Omental fat pad (tissue), 4 donors: ENCODE results near the gene ZNF524. TPM values are rescaled to one million over a fixed set of nuclear protein-coding genes. Genes with fewer than 3 reads are reported as not detected.

Source experiments
- ATAC-seq: fragments of 150-250 bp; one replicate; pipeline ENCODE4 v1.9.1; 2016; ENCODE audit warnings: mild to moderate bottlenecking, moderate library complexity; ENCODE audit not compliant: low FRiP score
- DNase-seq: peaks from one replicate; pipeline ENCODE4 v3.0.0-alpha.2; 2019; ENCODE audit warnings: low spot score
- CTCF ChIP-seq, 3 donors: fragments of 450-650 bp; IDR thresholded peaks; one replicate each; pipeline ENCODE4 v1.5.1; 2016 to 2017; ENCODE audit warnings: antibody characterized with exemption in 3 of 3, mild to moderate bottlenecking in 3 of 3, moderate library complexity in 2 of 3
- total RNA-seq, 4 donors: library from RNA; depleted of rRNA; stranded (reverse); fragments of >200 nt; gene quantifications; one replicate each; pipeline ENCODE4 v1.1.0, GENCODE V29; 2016

ZNF524 gene
- total RNA-seq, 4 donors from 2014 or later, result 15.6 to 27.5 (median 17.4) TPM

GRCh38 chr19:55578031-55578760 lies 21.9 kb upstream of the ZNF524 start:
- TF ChIP-seq CTCF (IDR thresholded peaks at IDR 0.05), result no peak
- no peak for ATAC-seq

GRCh38 chr19:55578761-55579747 lies 21.0 kb upstream of the ZNF524 start:
- TF ChIP-seq CTCF (IDR thresholded peaks at IDR 0.05), result no peak
- ATAC-seq, result no peak
- DNase-seq, result no peak

More at GRCh38 chr19:55578031-55578760, 21.9 kb upstream of the ZNF524 start:
- DNase-seq, result no peak

- peak; percentile 41 for ATAC-seq
- TF ChIP-seq CTCF (IDR thresholded peaks at IDR 0.05), result no peak
- DNase-seq, result no peak
Observed at GRCh38 chr19:55579766-55580621, 20.1 kb upstream of the ZNF524 start.

GRCh38 chr19:55580628-55581144 lies 19.4 kb upstream of the ZNF524 start, which contains the start of gene ZNF579:
Gene ZNF579 (minus strand): TSS chr19:55580848. CDS start chr19:55579639, 1,209 bp downstream.
- ATAC-seq, result peak; percentile 74
- peak; percentile 56 for DNase-seq
- TF ChIP-seq CTCF (IDR thresholded peaks at IDR 0.05), result no peak

GRCh38 chr19:55581145-55581822 lies 18.8 kb upstream of the ZNF524 start:
- DNase-seq, result no peak

More at GRCh38 chr19:55581145-55581822, 18.8 kb upstream of the ZNF524 start:
- ATAC-seq, result peak; percentile 12
- no peak for TF ChIP-seq CTCF (IDR thresholded peaks at IDR 0.05)
